ENCODE data around the gene KIAA1671.

DNA sequence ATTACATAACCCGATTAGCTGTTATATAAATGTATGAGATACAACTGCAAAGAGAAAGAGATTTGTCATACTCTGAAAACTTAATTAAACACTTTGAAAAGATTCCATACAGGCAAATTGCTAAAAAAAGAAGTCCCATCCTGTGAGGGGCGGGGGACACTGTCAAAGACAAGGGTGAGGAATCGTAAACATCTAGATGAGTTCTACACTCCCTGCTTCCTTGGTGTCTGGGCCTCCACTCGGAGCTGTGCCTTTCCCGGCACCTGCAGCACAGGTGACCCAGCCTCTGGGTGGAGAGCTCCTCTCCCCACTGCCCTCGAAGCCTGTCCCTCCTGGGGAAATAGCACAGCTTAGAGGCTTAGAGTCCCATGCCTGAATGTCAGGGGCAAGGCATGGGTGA, 177.9 kb downstream of the KIAA1671 start:
- TF ChIP-seq, protein P1, sequence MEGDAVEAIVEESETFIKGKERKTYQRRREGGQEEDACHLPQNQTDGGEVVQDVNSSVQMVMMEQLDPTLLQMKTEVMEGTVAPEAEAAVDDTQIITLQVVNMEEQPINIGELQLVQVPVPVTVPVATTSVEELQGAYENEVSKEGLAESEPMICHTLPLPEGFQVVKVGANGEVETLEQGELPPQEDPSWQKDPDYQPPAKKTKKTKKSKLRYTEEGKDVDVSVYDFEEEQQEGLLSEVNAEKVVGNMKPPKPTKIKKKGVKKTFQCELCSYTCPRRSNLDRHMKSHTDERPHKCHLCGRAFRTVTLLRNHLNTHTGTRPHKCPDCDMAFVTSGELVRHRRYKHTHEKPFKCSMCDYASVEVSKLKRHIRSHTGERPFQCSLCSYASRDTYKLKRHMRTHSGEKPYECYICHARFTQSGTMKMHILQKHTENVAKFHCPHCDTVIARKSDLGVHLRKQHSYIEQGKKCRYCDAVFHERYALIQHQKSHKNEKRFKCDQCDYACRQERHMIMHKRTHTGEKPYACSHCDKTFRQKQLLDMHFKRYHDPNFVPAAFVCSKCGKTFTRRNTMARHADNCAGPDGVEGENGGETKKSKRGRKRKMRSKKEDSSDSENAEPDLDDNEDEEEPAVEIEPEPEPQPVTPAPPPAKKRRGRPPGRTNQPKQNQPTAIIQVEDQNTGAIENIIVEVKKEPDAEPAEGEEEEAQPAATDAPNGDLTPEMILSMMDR (IDR thresholded peaks at IDR 0.05; ENCODE audit: low read depth, low read length, missing input control), result no peak
- TF ChIP-seq JUND (IDR thresholded peaks at IDR 0.05) (no peak), MAX (IDR thresholded peaks at IDR 0.05) (no peak), GABPA (IDR thresholded peaks at IDR 0.05 in 1 of 2, conservative IDR thresholded peaks at IDR 0.05 in 1 of 2) (no peak), RXRA (IDR thresholded peaks at IDR 0.05) (no peak), YY1 (IDR thresholded peaks at IDR 0.05) (no peak), FOXA1 (IDR thresholded peaks at IDR 0.05) (no peak), REST (IDR thresholded peaks at IDR 0.05) (no peak), RAD21 (IDR thresholded peaks at IDR 0.05) (no peak), EGR1 (IDR thresholded peaks at IDR 0.05; ENCODE audit: low read depth in 2 of 2) (no peak), NR2F2 (IDR thresholded peaks at IDR 0.05) (no peak)
- TF ChIP-seq, protein P2, sequence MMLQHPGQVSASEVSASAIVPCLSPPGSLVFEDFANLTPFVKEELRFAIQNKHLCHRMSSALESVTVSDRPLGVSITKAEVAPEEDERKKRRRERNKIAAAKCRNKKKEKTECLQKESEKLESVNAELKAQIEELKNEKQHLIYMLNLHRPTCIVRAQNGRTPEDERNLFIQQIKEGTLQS (IDR thresholded peaks at IDR 0.05), result no peak

Data from liver (tissue), 3 donors.